Pancreas (tissue), 10 donors: ENCODE measurements around the gene ANKRD30A. TPM values are rescaled to one million over a fixed set of nuclear protein-coding genes. Genes with fewer than 3 reads are reported as not detected.
"Not testable (repeated sequence)": the region's sequence is repeated elsewhere in the genome, so short reads cannot be mapped to it uniquely, and the experiment has no call there.

Experiments used
- ATAC-seq, 4 donors: fragments of 200-7000 bp; cut with Tn5 transposase; one replicate each; pipeline versions ENCODE4 v1.8.0 to v1.9.1; 2020; ENCODE audit warnings: mild to moderate bottlenecking in 4 of 4, moderate library complexity in 4 of 4
- DNase-seq, 6 donors: peaks; one replicate each; pipeline ENCODE4 v3.0.0-alpha.2; 2020
- FAIRE-seq: peaks from 2 replicates; lab custom pipeline; 2012; peaks lifted over from hg19 to GRCh38; lab: Jason Lieb, UNC
- H3K27ac ChIP-seq, 4 donors: fragments of 200-600 bp; sonication (generic); 1 replicate in 3 of 4; 2 replicates in 1 of 4; pipeline versions ENCODE4 v1.5.0 to v1.8.0; 2020
- H3K27me3 ChIP-seq, 4 donors: fragments of 200-600 bp; one replicate each; pipeline ENCODE4 v1.8.0; 2021
- H3K36me3 ChIP-seq, 3 donors: fragments of 200-600 bp; sonication (generic) in 1 of 3; one replicate each; pipeline versions ENCODE4 v1.5.0 to v1.8.0; 2020 to 2021
- H3K4me1 ChIP-seq, 3 donors: fragments of 200-600 bp; one replicate each; pipeline ENCODE4 v1.8.0; 2021
- H3K4me3 ChIP-seq, 4 donors: fragments of 200-600 bp; sonication (generic) in 2 of 4; one replicate each; pipeline versions ENCODE4 v1.5.0 to v1.8.0; 2020 to 2021
- H3K9me3 ChIP-seq, 4 donors: fragments of 200-600 bp; one replicate each; pipeline ENCODE4 v1.8.0; 2021
- CTCF ChIP-seq, 4 donors: fragments of 200-600 bp; sonication (generic) in 3 of 4; IDR thresholded peaks; one replicate each; pipeline versions ENCODE4 v1.5.0 to v1.8.0; 2021; ENCODE audit warnings: antibody characterized with exemption in 4 of 4
- WGBS, 2 donors: extraction: QIAGEN DNeasy Blood & Tissue Kit; methylation state at CpG; one replicate each; pipeline ENCODE4 v1.1.7; 2013; 5-methylcytosine and 5-hydroxymethylcytosine counted together
- intact Hi-C, 3 donors: fragments of 100-400 bp; cut with DNase I; formaldehyde crosslinking; loops; one replicate each; pipeline versions ENCODE4 v1.11.1 to v1.14.2; 2022
- polyA plus RNA-seq, 2 donors: library from polyadenylated mRNA; stranded (reverse); fragments of 200-250 nt; gene quantifications; one replicate each; pipeline ENCODE4 v1.2.3, GENCODE V29; 2013
- total RNA-seq, 6 donors: library from RNA; stranded (reverse); fragmentation: NEBNext Ultra II Directional in 4 of 6; extraction: Animal tissue kit (Norgen Biotek cat#: 25700) in 4 of 6; gene quantifications; one replicate each; pipeline versions ENCODE4 v1.2.1 to v1.2.4, GENCODE V29; 2021 to 2023
- donor health status: healthy with polysubstance abuse.
- donor health status: DM: no; HTN: no; CAD: no; lungs with moderate emphysema.
- donor health status: DM: no; HTN: no; CAD: no.
- donor health status: control.
- donor health status: control.
- donor health status: Bipolar disorder and iron deficiency.
- donor health status: DM: yes; HTN: yes; CAD: no.
- donor health status: DM: no; HTN: no; CAD: no.
- donor health status: DM: no; HTN: no; CAD: no.
- donor health status: DM: yes; HTN: yes; CAD: no.

The ANKRD30A gene
- total and polyA plus RNA-seq, 8 donors: 0.09 TPM; not detected in 7

DNA sequence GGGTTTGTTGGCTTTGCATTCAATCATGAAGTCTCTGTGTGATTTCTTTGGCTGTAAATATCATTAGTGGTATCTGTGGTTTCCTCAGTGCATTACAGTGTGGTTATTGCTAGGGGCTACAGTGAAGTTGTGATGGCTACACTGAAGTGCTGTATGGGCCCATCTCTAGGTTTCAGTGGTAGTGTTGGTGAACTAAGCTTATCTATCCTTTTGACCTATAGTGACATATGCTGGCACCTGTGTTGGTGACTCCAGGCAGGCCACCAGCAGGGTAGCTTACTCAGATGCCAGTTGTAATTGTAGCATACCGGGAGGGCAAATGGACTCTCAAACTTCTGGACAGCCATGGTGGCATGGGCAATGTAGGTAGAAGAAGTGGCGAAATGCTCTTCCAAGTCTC lies 219.0 kb downstream of the ANKRD30A start:
- H3K4me1 ChIP-seq: no peaks in the 10 kb centered on the region
- no peak for TF ChIP-seq CTCF (IDR thresholded peaks at IDR 0.05)
- no peak for DNase-seq
- H3K36me3 ChIP-seq: no peaks in the 10 kb centered on the region
- no peaks in the 10 kb centered on the region for H3K9me3 ChIP-seq
- no peak for ATAC-seq
- WGBS, 2 donors: 57 to 66% methylated on average over 2 of the region's 2 CpGs
- no peaks in the 10 kb centered on the region for H3K27me3 ChIP-seq
- H3K27ac ChIP-seq: no peak overlapping the region
- no peak for FAIRE-seq
- intact Hi-C loops: no loop called here
- no peak overlapping the region for H3K4me3 ChIP-seq

DNA sequence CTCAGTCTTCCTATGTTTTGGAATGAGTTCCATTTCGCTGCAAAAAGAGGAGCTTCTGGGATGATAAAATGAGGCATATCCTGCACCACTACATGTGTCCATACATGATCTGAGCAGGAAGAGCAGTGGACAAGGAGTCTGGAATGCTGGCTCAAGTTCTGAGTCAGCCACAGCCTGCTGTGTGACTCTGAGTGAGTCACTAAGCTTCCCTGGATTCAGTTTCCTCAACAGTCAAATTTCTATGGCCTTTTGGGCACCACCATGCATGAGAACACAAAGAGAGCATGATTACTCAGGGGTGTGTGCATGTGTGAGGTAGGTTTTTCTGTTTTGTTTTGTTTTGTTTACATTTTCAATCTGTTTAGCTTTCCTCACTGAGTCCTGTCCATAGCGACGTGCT lies 254.6 kb downstream of the ANKRD30A start:
- Histone ChIP-seq H3K4me3 (no peak overlapping the region), H3K27ac (no peak overlapping the region), H3K4me1 (no peaks in the 10 kb centered on the region), H3K9me3 (no peaks in the 10 kb centered on the region), H3K36me3 (no peaks in the 10 kb centered on the region), H3K27me3 (no peaks in the 10 kb centered on the region)
- DNase-seq: no peak
- no peak for ATAC-seq
- FAIRE-seq: no peak
- intact Hi-C loops: no loop called here
- WGBS, 2 donors: 61 to 63% methylated on average over 3 of the region's 3 CpGs
- TF ChIP-seq CTCF (IDR thresholded peaks at IDR 0.05): no peak

GRCh38 chr10:37381271-37381670 lies 255.9 kb downstream of the ANKRD30A start:
- no peak for ATAC-seq

DNA sequence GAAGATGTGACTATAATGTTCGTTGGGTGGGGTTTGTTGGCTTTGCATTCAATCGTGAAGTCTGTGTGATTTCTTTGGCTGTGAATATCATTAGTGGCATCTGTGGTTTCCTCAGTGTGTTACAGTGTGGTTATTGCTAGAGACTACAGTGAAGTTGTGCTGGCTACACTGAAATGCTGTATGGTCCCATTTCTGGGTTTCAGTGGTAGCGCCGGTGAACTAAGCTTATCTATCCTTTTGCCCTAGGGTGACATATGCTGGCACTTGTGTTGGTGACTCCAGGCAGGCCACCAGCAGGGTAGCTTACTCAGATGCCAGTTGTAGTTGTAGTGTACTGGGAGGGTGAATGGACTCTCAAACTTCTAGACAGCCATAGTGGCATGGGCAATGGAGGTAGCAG lies 259.5 kb downstream of the ANKRD30A start:
- no peak for FAIRE-seq
- no peak for DNase-seq
- H3K36me3 ChIP-seq: no peaks in the 10 kb centered on the region
- no peak for ATAC-seq
- no peaks in the 10 kb centered on the region for H3K4me1 ChIP-seq
- no peak for TF ChIP-seq CTCF (IDR thresholded peaks at IDR 0.05)
- no peak overlapping the region for H3K27ac ChIP-seq
- no peak overlapping the region for H3K4me3 ChIP-seq
- WGBS, 2 donors: 54 to 63% methylated on average over 4 of the region's 4 CpGs
- H3K9me3 ChIP-seq: no peaks in the 10 kb centered on the region
- no peaks in the 10 kb centered on the region for H3K27me3 ChIP-seq
- intact Hi-C loops: no loop called here

More at GRCh38 chr10:37381271-37381670, 255.9 kb downstream of the ANKRD30A start:
- Histone ChIP-seq H3K4me1 (no peaks in the 10 kb centered on the region), H3K36me3 (no peaks in the 10 kb centered on the region), H3K9me3 (no peaks in the 10 kb centered on the region), H3K4me3 (no peak overlapping the region), H3K27ac (no peak overlapping the region), H3K27me3 (no peaks in the 10 kb centered on the region)
- intact Hi-C loops: no loop called here
- DNase-seq (no peak), FAIRE-seq (no peak)
- WGBS, 2 donors: 54 to 61% methylated on average over 3 of the region's 3 CpGs
- no peak for TF ChIP-seq CTCF (IDR thresholded peaks at IDR 0.05)

DNA sequence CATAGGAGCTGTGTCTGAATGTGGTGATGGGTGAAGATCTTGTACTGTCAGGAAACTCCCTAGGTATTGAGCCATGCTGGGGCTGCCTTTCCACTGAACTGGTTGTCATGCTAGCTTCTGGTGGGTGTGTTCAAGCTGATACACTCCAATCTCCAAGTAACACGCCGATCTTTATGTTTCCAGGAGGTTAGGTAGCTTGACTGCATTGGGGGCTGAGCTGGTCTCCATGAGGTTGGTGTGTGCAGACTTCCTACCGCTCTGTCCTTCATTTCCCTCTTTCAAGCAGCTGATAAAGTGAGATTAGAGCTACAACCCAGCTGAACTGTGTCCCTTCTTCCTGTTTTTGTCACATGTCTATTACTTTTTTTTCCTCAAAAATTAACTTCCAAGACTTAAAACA lies 265.5 kb downstream of the ANKRD30A start:
- no peak overlapping the region for H3K4me3 ChIP-seq
- H3K27me3 ChIP-seq: no peaks in the 10 kb centered on the region
- intact Hi-C loops: no loop called here
- H3K4me1 ChIP-seq: no peaks in the 10 kb centered on the region
- 44 to 64% methylated on average over 3 of the region's 3 CpGs for WGBS, 2 donors
- no peak for ATAC-seq
- FAIRE-seq: no peak
- H3K36me3 ChIP-seq: no peaks in the 10 kb centered on the region
- no peak for DNase-seq
- no peaks in the 10 kb centered on the region for H3K9me3 ChIP-seq
- TF ChIP-seq CTCF (IDR thresholded peaks at IDR 0.05): no peak
- no peak overlapping the region for H3K27ac ChIP-seq

DNA sequence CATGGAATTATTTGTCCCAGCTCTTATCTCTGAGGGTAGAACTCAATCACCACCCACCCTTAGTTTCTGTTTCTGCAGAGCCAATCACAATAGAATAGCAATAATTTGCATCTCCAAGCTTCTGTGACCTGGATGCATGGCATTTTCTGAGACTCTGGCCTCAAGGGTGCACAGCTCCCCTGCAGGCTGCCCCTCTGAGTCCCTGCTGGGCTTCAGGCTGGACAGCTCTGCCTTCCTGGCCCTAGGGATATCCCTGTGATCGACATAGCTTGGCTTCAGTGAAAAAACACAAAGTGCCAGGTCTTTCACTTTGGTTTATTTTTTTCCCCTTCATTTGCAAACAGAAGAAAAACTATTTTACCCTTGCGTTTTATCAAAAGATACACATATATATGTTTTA lies 275.4 kb downstream of the ANKRD30A start:
- H3K27me3 ChIP-seq, H3K4me1 ChIP-seq, ATAC-seq, FAIRE-seq, H3K36me3 ChIP-seq, intact Hi-C loops, DNase-seq, H3K4me3 ChIP-seq, H3K27ac ChIP-seq, H3K9me3 ChIP-seq: not testable (repeated sequence)
- 35 to 49% methylated on average over 2 of the region's 2 CpGs for WGBS, 2 donors
